ENCODE results near the gene KIAA1217. TPM values are rescaled to one million over a fixed set of nuclear protein-coding genes. Genes with fewer than 3 reads are reported as not detected.

KIAA1217 gene
- polyA plus RNA-seq, 6 donors from 2014 or later, result not detected

GRCh38 chr10:24452030-24452429, 243.1 kb downstream of the KIAA1217 start:
- H3K27me3 Mint-ChIP-seq, result peaks cover 4 to 9% (median 4%) of the 10 kb centered on the region in 3 donors
- ATAC-seq (ENCODE audit: low read depth in 2 of 2) (no peak), DNase-seq (no peak)
- no peaks in the 10 kb centered on the region for H3K36me3 Mint-ChIP-seq
- H3K4me3 Mint-ChIP-seq, result no peak overlapping the region
- peaks cover 0 to 5% (median 0%) of the 10 kb centered on the region in 7 donors for H3K9me3 Mint-ChIP-seq
- H3K27ac Mint-ChIP-seq, result no peak overlapping the region
- H3K4me1 Mint-ChIP-seq, result no peaks in the 10 kb centered on the region

- no peaks in the 10 kb centered on the region for H3K36me3 Mint-ChIP-seq
- H3K27me3 Mint-ChIP-seq, result peaks cover 4 to 9% (median 4%) of the 10 kb centered on the region in 3 donors
- ATAC-seq (ENCODE audit: low read depth in 2 of 2), result no peak
- H3K9me3 Mint-ChIP-seq, result no peaks in the 10 kb centered on the region
- H3K4me1 Mint-ChIP-seq, result no peaks in the 10 kb centered on the region
- no peak overlapping the region for H3K4me3 Mint-ChIP-seq
- H3K27ac Mint-ChIP-seq, result no peak overlapping the region
- DNase-seq, result no peak
Measured at GRCh38 chr10:24453404-24453830, 244.5 kb downstream of the KIAA1217 start.

GRCh38 chr10:24453973-24454372, 245.0 kb downstream of the KIAA1217 start:
- H3K27ac Mint-ChIP-seq, result no peak overlapping the region
- DNase-seq, result no peak
- no peaks in the 10 kb centered on the region for H3K4me1 Mint-ChIP-seq
- ATAC-seq (ENCODE audit: low read depth in 2 of 2), result no peak
- no peak overlapping the region for H3K4me3 Mint-ChIP-seq
- no peaks in the 10 kb centered on the region for H3K9me3 Mint-ChIP-seq
- H3K36me3 Mint-ChIP-seq, result no peaks in the 10 kb centered on the region
- peaks cover 4 to 9% (median 4%) of the 10 kb centered on the region in 3 donors for H3K27me3 Mint-ChIP-seq

GRCh38 chr10:24455447-24455846, 246.5 kb downstream of the KIAA1217 start:
- H3K36me3 Mint-ChIP-seq, result no peaks in the 10 kb centered on the region
- no peak for ATAC-seq (ENCODE audit: low read depth in 2 of 2)
- H3K9me3 Mint-ChIP-seq, result peaks cover 0 to under 1% (median 0%) of the 10 kb centered on the region in 7 donors
- no peak overlapping the region for H3K27ac Mint-ChIP-seq
- no peak for DNase-seq
- H3K4me1 Mint-ChIP-seq, result no peaks in the 10 kb centered on the region
- peaks cover 4 to 9% (median 4%) of the 10 kb centered on the region in 3 donors for H3K27me3 Mint-ChIP-seq
- H3K4me3 Mint-ChIP-seq, result no peak overlapping the region

- Mint-ChIP-seq H3K27me3 (peaks cover 4 to 6% (median 4%) of the 10 kb centered on the region in 3 donors), H3K4me1 (no peaks in the 10 kb centered on the region)
Measured at GRCh38 chr10:24456322-24456721, 247.4 kb downstream of the KIAA1217 start.

GRCh38 chr10:24457661-24458318, 248.9 kb downstream of the KIAA1217 start:
- no peak for DNase-seq
- no peaks in the 10 kb centered on the region for H3K4me1 Mint-ChIP-seq
- H3K27ac Mint-ChIP-seq, result no peak overlapping the region
- peaks cover 0 to 3% (median 0%) of the 10 kb centered on the region in 7 donors for H3K9me3 Mint-ChIP-seq
- H3K4me3 Mint-ChIP-seq, result no peak overlapping the region
- H3K27me3 Mint-ChIP-seq, result peaks cover 0 to 4% (median 0%) of the 10 kb centered on the region in 3 donors
- H3K36me3 Mint-ChIP-seq, result no peaks in the 10 kb centered on the region
- ATAC-seq (ENCODE audit: low read depth in 2 of 2), result no peak

More at GRCh38 chr10:24456322-24456721, 247.4 kb downstream of the KIAA1217 start:
- Mint-ChIP-seq H3K9me3 (peaks cover 0 to 3% (median 0%) of the 10 kb centered on the region in 7 donors), H3K4me3 (no peak overlapping the region), H3K36me3 (no peaks in the 10 kb centered on the region), H3K27ac (no peak overlapping the region)
- ATAC-seq (ENCODE audit: low read depth in 2 of 2), result no peak
- no peak for DNase-seq

GRCh38 chr10:24459836-24460235, 250.9 kb downstream of the KIAA1217 start:
- no peaks in the 10 kb centered on the region for H3K36me3 Mint-ChIP-seq
- no peaks in the 10 kb centered on the region for H3K4me1 Mint-ChIP-seq
- H3K4me3 Mint-ChIP-seq, result no peak overlapping the region
- H3K27ac Mint-ChIP-seq, result no peak overlapping the region
- peaks cover 0 to 4% (median 0%) of the 10 kb centered on the region in 3 donors for H3K27me3 Mint-ChIP-seq
- H3K9me3 Mint-ChIP-seq, result peaks cover 0 to 3% (median 0%) of the 10 kb centered on the region in 7 donors
- ATAC-seq (ENCODE audit: low read depth in 2 of 2), result no peak
- no peak for DNase-seq

- H3K9me3 Mint-ChIP-seq, result peaks cover 0 to 6% (median 0%) of the 10 kb centered on the region in 7 donors
- DNase-seq (no peak), ATAC-seq (ENCODE audit: low read depth in 2 of 2) (no peak)
- no peaks in the 10 kb centered on the region for H3K27me3 Mint-ChIP-seq
- H3K4me3 Mint-ChIP-seq, result no peak overlapping the region
- no peaks in the 10 kb centered on the region for H3K36me3 Mint-ChIP-seq
- H3K27ac Mint-ChIP-seq, result no peak overlapping the region
- no peaks in the 10 kb centered on the region for H3K4me1 Mint-ChIP-seq
Measured at GRCh38 chr10:24462291-24462813, 253.4 kb downstream of the KIAA1217 start.

GRCh38 chr10:24462889-24463552, 254.1 kb downstream of the KIAA1217 start:
- no peak overlapping the region for H3K4me3 Mint-ChIP-seq
- H3K27me3 Mint-ChIP-seq, result no peaks in the 10 kb centered on the region
- H3K27ac Mint-ChIP-seq, result no peak overlapping the region
- no peak for DNase-seq
- peaks cover 0 to 6% (median 0%) of the 10 kb centered on the region in 7 donors for H3K9me3 Mint-ChIP-seq
- H3K4me1 Mint-ChIP-seq, result no peaks in the 10 kb centered on the region
- ATAC-seq (ENCODE audit: low read depth in 2 of 2), result no peak
- H3K36me3 Mint-ChIP-seq, result no peaks in the 10 kb centered on the region

- Mint-ChIP-seq H3K27ac (no peak overlapping the region), H3K36me3 (no peaks in the 10 kb centered on the region), H3K4me3 (no peak overlapping the region), H3K9me3 (peaks cover 0 to 6% (median 0%) of the 10 kb centered on the region in 7 donors), H3K4me1 (no peaks in the 10 kb centered on the region), H3K27me3 (no peaks in the 10 kb centered on the region)
- ATAC-seq (ENCODE audit: low read depth in 2 of 2), result no peak
- DNase-seq, result no peak
Measured at GRCh38 chr10:24463611-24464426, 254.9 kb downstream of the KIAA1217 start.

- Mint-ChIP-seq H3K9me3 (peaks cover 0 to 7% (median 2%) of the 10 kb centered on the region in 7 donors), H3K36me3 (no peaks in the 10 kb centered on the region), H3K27ac (no peak overlapping the region), H3K27me3 (no peaks in the 10 kb centered on the region), H3K4me1 (no peaks in the 10 kb centered on the region), H3K4me3 (no peak overlapping the region)
- DNase-seq (no peak), ATAC-seq (ENCODE audit: low read depth in 2 of 2) (no peak)
Measured at GRCh38 chr10:24465124-24465874, 256.4 kb downstream of the KIAA1217 start.

GRCh38 chr10:24465891-24466818, 257.2 kb downstream of the KIAA1217 start:
- Mint-ChIP-seq H3K4me1 (no peaks in the 10 kb centered on the region), H3K27me3 (no peaks in the 10 kb centered on the region), H3K4me3 (no peak overlapping the region), H3K36me3 (no peaks in the 10 kb centered on the region), H3K27ac (no peak overlapping the region), H3K9me3 (peaks cover 0 to 9% (median 3%) of the 10 kb centered on the region in 7 donors)
- DNase-seq (no peak), ATAC-seq (ENCODE audit: low read depth in 2 of 2) (no peak)

Data from naive B cell (primary cell).